ENCODE data around the gene FGF12.

FGF12 gene

GRCh38 chr3:192422997-192423342 is 304.4 kb downstream of the FGF12 start:
- TF ChIP-seq SIN3A (IDR thresholded peaks at IDR 0.05; ENCODE audit: borderline replicate concordance, insufficient read depth, low read length) (no peak), FOXP2 (optimal IDR thresholded peaks at IDR 0.05; ENCODE audit: borderline replicate concordance, extremely low read depth, extremely low read length, insufficient read depth) (no peak), POLR2AphosphoS5 (IDR thresholded peaks at IDR 0.05; ENCODE audit: low read depth, low read length) (no peak), TAF1 (IDR thresholded peaks at IDR 0.05; ENCODE audit: borderline replicate concordance, insufficient read depth, low read length) (no peak)
- TF ChIP-seq, protein P1, sequence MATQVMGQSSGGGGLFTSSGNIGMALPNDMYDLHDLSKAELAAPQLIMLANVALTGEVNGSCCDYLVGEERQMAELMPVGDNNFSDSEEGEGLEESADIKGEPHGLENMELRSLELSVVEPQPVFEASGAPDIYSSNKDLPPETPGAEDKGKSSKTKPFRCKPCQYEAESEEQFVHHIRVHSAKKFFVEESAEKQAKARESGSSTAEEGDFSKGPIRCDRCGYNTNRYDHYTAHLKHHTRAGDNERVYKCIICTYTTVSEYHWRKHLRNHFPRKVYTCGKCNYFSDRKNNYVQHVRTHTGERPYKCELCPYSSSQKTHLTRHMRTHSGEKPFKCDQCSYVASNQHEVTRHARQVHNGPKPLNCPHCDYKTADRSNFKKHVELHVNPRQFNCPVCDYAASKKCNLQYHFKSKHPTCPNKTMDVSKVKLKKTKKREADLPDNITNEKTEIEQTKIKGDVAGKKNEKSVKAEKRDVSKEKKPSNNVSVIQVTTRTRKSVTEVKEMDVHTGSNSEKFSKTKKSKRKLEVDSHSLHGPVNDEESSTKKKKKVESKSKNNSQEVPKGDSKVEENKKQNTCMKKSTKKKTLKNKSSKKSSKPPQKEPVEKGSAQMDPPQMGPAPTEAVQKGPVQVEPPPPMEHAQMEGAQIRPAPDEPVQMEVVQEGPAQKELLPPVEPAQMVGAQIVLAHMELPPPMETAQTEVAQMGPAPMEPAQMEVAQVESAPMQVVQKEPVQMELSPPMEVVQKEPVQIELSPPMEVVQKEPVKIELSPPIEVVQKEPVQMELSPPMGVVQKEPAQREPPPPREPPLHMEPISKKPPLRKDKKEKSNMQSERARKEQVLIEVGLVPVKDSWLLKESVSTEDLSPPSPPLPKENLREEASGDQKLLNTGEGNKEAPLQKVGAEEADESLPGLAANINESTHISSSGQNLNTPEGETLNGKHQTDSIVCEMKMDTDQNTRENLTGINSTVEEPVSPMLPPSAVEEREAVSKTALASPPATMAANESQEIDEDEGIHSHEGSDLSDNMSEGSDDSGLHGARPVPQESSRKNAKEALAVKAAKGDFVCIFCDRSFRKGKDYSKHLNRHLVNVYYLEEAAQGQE (IDR thresholded peaks at IDR 0.05; ENCODE audit: insufficient read depth in 1 of 2, low read depth in 2 of 2, low read length in 2 of 2), result no peak

GRCh38 chr3:192422321-192422996 is 304.9 kb downstream of the FGF12 start:
- no peak for TF ChIP-seq TAF1 (IDR thresholded peaks at IDR 0.05; ENCODE audit: borderline replicate concordance, insufficient read depth, low read length)
- no peak for TF ChIP-seq POLR2AphosphoS5 (IDR thresholded peaks at IDR 0.05; ENCODE audit: low read depth, low read length)
- TF ChIP-seq SIN3A (IDR thresholded peaks at IDR 0.05; ENCODE audit: borderline replicate concordance, insufficient read depth, low read length), result no peak
- TF ChIP-seq FOXP2 (optimal IDR thresholded peaks at IDR 0.05; ENCODE audit: borderline replicate concordance, extremely low read depth, extremely low read length, insufficient read depth), result no peak
- TF ChIP-seq, protein P1 (IDR thresholded peaks at IDR 0.05; ENCODE audit: insufficient read depth in 1 of 2, low read depth in 2 of 2, low read length in 2 of 2), result no peak

DNA sequence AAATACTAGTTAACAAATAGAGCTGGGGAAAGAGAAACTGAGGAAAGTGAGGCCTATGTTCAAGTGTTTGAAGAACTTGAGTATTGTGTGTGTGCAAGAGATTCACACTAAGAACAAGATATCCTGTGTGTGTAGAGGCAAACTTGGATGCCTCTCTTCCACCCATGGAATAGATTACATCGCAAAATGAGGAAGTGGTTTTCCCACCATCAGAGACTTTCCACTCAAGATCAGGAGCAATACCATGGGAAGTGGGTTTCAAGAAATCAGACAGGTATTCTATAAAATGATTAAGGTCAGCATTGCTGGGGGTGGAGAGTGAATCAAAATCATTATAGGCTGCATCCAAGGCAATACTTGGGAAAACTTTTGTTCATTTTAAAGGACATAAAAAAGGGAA is 308.0 kb downstream of the FGF12 start:
- no peak for TF ChIP-seq POLR2AphosphoS5 (IDR thresholded peaks at IDR 0.05; ENCODE audit: low read depth, low read length)
- TF ChIP-seq, protein P1 (IDR thresholded peaks at IDR 0.05; ENCODE audit: insufficient read depth in 1 of 2, low read depth in 2 of 2, low read length in 2 of 2), result no peak
- no peak for TF ChIP-seq SIN3A (IDR thresholded peaks at IDR 0.05; ENCODE audit: borderline replicate concordance, insufficient read depth, low read length)
- no peak for TF ChIP-seq FOXP2 (optimal IDR thresholded peaks at IDR 0.05; ENCODE audit: borderline replicate concordance, extremely low read depth, extremely low read length, insufficient read depth)
- no peak for TF ChIP-seq TAF1 (IDR thresholded peaks at IDR 0.05; ENCODE audit: borderline replicate concordance, insufficient read depth, low read length)

DNA sequence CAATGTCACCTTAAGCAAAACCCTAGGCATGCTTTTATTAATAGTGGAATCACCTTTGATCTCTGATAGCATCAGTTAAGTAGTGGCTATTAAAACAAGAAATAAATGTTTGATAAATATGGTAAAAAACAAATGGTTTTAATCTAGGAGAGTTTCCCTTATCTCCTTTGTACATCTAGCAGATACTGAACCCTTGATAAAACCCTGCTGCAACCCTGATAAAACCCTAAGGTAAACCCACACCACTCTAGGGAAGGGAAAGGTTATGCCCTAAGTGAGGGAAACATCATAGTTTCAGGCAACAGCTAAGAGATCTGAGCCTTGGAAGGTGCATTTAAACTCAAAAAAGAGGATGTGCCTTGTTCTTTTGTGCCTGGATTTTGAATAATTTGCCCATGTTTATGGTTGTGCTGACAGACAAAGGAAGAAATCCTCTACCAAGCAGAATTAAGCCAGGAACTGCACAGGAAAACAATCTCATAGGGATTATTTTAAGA is 309.7 kb downstream of the FGF12 start:
- TF ChIP-seq FOXP2 (optimal IDR thresholded peaks at IDR 0.05; ENCODE audit: borderline replicate concordance, extremely low read depth, extremely low read length, insufficient read depth) (no peak), SIN3A (IDR thresholded peaks at IDR 0.05; ENCODE audit: borderline replicate concordance, insufficient read depth, low read length) (no peak), TAF1 (IDR thresholded peaks at IDR 0.05; ENCODE audit: borderline replicate concordance, insufficient read depth, low read length) (no peak), POLR2AphosphoS5 (IDR thresholded peaks at IDR 0.05; ENCODE audit: low read depth, low read length) (no peak)
- TF ChIP-seq, protein P1 (IDR thresholded peaks at IDR 0.05; ENCODE audit: insufficient read depth in 1 of 2, low read depth in 2 of 2, low read length in 2 of 2), result no peak
